Hematopoietic multipotent progenitor cell treated with erythropoietin and hydrocortisone succinate and interleukin-3 and kit ligand, for 4 days (in vitro differentiated cells): Measurements from ENCODE around the gene CAND2.
"Not testable (repeated sequence)": the region's sequence is repeated elsewhere in the genome, so short reads cannot be mapped to it uniquely, and the experiment has no call there.

ENCODE experiments used
- DNase-seq: peaks from one replicate; pipeline ENCODE4 v3.0.0-alpha.2; 2015

Gene CAND2

DNA sequence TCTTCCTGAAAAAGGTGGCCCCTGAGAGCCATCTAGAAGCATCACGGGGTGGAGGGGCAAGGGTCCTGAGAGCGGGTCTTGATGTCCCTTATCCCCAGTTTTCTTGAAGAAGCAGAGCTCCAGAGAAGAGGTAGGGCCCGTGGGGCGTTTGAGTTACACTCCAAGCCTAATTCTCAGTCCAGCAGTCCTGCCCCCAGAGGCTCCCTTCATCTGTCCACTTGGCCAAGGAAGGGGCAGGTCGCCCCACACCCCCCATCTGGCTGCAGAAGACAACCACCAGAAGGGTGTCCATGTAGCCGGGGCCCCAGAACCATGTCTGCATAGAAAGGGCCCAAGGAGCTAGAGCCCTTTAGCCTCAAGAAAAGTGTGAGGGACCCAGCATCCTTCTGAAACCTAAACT lies 70.4 kb downstream of the CAND2 start:
- no peak for DNase-seq

DNA sequence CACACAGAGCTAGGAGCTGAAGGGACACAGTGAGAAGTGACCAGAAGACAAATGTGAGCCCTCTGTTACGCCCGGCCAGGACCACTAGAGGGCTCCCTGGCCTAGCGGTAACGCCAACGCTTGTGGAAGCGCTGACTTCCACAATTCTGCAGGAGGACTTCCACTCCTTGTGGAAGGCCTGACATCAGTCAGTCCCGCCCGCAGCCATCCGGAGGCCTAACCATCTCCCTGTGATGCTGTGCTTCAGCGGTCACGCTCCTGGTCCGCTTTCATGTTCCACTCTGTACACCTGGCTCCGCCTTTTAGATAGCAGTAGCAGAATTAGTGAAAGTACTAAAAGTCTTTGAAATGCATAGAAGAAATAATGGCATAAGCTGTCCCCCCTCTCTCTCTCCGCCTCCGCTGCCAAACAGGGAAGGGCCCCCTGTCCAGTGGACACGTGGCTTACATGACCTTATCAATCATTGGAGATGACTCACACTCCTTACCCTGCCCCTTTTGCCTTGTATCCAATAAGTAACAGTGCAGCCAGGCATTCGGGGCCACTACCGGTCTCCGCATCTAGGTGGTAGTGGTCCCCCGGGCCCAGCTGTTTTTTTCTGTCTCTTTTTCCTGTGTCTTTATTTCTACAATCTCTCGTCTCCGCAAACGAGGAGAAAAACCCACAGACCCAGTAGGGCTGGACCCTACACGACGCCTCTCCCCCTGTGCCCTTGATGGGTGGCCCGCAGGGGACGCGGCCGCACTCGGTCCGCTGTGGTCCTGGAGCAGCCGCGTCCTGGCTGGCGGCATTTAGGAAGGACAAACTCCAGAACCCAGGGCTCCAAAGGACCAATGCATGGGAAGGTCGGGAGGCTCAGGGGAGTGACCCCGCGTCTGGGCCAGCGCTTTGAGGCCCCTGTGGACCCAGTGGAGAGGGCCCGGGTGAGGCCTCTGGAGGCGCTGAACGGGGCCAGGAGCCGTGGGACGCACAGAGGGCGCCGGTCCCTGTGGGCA lies 71.9 kb downstream of the CAND2 start:
- peak; percentile 91 for DNase-seq

DNA sequence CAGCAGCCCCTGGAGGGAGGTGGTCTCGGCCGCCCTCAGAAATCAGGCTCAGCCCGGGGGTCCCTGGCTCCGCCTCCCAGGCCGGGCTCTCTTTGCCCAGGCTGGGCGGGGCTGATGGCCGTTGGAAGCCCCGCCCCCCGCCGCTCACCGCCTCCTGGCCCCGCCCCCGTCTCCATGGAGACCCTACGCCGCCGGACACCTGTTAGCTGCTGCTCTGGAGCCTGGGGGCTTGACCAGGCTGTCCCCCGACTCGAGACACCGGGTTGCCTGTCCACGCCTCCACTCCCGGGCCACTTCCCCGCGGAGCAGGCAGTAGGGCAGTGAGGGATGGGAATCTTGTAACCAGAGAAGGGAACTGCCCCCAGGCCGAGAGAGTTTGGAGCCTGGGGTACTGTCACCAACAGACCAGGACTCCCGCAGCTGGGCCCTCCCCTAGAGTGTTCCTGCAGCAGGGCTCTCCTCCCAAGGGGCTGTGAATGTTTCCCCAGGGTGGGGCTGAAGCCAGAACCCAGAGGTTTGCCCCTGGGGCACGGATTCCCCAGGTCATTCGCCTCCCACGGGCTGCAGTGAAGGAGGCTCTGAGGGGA lies 72.6 kb downstream of the CAND2 start:
- DNase-seq, result peak; percentile 52

DNA sequence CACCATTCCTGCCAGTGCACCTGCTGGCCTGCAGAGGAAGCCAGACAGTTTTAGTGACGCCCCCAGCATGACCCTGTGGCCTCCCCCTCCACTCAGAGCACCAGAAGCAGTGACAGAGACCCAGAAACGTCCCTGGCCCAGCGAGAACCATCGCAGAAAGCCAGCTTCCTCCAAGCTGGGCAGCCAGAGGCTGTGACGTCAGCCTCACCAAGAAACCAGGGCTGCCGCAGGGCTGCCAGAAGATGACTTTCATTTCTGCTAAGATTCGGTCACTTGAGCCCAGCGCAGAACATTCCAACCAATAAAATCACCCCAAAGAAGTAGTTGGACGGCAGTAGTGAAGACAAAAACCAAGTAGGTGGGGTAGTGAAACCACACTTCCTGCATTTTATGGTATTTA lies 74.5 kb downstream of the CAND2 start:
- DNase-seq, result peak; percentile 60

DNA sequence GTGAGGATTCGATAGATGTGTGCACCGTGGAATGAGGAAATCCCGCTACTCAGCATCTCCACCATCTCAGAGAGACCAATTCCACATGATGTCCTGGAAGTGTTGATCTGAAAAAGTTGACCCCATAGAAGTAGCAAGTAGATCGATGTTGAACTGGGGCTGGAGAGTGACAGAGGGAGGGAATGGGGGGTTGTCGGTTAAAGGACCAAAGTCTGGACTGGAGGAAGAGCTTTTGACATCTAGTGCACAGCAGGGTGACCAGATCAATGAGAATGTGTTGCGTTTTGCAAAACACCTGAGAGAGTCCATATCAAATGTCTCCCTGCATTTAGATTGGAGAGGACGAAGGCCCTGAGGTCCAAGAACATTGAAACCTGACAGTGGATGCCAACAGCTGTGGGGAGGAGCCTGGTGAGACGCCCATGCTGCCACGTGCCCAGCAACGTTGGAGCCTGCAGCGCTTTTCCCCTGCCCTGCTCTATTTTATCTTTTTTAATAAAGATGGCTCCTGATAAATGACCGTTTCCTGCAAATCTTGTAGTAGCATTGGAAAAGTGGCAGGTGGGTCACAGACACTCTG lies 75.0 kb downstream of the CAND2 start:
- DNase-seq, result no peak

DNA sequence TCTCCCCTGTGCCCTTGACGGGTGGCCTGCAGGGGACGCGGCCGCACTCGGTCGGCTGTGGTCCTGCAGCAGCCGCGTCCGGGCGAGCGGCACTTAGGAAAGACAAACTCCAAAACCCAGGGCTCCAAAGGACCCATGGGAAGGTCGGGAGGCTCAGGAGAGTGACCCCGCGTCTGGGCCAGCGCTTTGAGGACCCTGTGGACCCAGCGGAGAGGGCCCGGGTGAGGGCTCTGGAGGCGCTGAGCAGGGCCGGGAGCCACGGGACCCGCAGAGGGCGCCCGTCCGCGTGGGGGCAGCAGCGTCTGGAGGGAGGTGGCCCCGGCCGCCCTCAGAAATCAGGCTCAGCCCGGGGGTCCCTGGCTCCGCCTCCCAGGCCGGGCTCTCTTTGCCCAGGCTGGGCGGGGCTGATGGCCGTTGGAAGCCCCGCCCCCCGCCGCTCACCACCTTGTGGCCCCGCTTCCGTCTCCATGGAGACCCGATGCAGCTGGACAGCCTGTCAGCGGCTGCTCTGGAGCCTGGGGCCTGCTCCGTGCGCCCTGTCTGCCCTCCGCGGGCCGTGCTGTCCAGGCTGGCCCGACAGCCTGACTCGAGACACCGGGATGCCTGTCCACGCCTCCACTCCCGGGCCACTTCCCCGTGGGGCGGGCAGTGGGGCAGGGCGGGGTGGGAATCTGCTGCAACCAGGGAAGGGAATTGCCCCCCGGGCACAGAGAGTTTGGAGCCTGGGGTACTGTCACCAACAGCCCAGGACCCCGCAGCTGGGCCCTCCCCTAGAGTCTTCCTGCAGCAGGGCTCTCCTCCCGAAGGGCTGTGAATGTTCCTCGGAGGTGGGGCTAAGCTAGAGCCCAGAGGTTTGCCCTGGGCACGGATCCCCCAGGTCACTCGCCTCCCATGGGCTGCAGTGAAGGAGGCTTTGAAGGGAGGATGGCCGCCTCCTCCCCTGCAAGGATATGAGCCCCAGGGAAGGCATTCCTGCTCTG lies 79.7 kb downstream of the CAND2 start:
- DNase-seq, result peak; percentile 87

DNA sequence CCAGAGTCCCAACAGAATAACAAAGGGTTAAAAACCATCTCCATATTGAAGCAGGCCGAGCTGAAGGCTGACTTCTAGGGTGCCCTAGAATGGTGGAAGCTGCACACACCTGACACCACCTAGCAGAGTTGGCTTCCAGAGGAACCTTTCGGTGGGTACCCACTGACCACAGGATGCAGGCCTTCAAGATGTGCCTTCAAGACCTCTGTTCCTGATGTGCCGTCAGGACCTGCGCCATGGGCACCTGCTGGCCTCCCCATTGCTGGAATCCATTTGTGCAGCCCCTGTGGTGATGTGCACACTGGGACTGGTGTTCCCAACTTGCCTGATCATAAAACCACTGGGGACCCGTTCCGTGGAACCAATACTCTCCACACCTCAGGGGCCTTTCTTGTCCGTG lies 80.6 kb downstream of the CAND2 start:
- DNase-seq, result no peak

DNA sequence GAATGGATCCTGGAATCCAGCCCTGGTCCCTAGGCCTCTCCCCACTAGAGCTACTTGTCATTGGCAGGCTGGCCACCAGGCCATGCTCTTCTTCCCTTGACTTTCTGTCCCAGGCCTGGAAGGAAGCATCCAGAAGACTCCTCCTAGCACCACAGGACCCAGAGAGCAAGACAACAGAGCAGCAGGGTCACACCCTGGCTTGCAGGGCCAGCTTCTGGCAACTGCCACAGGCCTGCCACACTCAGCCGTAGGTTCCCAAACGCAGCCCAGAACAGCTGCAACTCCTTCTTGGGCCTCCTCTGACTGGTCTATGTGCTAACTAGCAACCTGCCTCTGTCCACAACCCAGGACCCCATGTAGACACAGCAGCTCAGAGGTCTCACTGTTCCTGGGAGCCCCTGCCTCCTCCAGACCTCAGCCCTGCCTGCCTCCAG lies 81.7 kb downstream of the CAND2 start:
- DNase-seq, result peak; percentile 58

DNA sequence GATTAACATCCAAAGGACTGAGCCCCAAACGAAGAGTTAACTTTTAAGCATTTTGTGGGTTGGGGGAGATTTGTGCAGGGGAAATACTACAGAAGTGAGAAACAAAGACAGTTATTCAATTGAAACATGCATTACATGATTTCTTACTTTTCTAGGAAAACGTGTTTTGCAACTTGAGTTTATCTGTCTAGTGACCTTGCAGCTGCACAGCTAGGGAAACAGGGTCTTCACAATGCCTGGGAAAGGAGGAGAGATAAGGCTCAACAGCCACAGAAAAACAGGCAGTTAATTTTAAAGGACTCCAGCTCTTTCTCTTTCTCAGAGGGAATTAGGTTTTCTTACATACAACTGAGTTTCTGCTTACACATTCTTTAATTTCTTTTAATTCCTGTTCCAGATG lies 82.3 kb downstream of the CAND2 start:
- peak; percentile 74 for DNase-seq

DNA sequence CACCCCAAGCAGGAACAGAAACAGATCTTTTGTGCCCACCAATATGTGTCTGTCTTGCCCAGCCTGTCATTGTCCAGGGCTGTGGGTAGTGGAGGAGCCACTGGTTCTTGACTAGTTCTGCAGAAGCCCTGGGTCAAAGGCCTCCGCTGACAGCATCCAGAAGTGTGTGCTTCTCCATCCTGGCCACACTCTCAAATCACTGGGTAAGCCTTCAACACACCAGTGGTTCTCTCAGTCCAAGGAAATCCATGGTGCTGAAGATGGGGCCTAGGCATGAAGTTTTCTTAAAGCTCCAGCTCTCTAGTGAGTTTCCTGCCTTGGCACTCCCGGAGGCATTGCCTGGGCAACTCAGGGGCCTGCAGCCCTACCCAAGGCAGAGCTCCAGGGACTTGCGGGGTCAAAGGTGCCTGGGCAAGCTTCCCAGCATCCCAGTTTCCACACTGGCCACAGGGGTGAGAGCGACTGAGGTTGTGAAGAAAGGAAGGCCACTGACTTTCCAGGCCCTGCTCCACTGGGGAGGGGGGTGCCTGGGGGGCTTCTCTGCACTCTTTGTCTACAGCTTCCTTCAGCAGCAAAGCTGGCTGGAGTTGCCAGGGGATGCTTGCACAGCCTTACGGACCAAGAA lies 82.8 kb downstream of the CAND2 start:
- DNase-seq, result peak; percentile 65

DNA sequence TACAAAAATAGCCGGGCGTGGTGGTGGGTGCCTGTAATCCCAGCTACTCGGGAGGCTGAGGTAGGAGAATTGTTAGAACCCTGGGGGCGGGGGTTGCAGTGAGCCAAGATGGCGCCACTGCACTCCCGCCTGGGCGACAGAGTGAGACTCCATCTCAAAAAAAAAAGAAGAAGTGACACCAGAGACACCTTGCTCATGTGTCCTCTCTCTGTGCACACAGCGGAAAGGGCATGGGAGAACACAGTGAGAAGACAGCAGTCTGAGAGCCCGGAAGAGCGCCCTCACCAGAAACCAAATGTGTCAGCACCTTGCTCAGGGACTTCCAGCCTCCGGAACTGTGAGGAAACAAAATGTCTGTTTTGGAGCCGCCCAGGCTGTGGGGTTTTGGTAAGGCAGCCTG lies 85.4 kb downstream of the CAND2 start:
- not testable (repeated sequence) for DNase-seq

DNA sequence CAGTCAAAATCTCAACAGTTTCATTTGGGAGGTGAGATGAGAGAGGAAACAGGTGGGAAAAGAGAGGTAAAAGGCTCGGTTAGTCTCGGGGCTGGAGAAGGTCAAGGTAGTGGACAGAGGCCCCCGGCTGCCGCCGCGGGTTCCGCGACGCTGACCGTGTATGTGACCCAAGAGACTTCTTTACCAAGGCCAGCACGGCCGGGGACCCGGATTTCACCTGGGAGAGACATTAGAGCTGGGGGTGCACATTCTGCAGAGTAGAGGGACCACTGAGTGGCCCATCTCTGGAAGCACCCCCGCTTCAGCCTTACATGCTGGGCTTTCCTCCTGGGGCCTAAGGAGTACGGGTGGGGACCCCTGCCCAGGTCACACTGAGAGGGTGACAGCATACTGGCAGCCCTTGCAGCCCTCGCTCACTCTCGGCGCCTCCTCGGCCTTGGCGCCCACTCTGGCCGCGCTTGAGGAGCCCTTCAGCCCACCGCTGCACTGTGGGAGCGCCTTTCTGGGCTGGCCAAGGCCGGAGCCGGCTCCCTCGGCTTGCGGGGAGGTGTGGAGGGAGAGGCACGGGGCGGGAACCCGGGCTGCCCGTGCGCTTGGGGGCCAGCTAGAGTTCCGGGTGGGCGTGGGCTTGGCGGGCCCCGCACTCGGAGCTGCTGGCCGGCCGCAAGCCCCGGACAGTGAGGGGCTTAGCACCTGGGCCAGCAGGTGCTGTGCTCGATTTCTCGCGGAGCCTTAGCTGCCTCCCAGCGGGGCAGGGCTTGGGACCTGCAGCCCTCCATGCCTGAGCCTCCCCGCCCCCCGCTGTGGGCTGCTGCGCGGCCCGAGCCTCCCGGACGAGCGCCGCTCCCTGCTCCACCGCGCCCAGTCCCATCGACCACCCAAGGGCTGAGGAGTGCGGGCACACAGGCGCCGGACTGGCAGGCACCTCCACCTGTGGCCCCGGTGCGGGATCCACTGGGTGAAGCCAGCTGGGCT lies 86.1 kb downstream of the CAND2 start:
- DNase-seq, result no peak

DNA sequence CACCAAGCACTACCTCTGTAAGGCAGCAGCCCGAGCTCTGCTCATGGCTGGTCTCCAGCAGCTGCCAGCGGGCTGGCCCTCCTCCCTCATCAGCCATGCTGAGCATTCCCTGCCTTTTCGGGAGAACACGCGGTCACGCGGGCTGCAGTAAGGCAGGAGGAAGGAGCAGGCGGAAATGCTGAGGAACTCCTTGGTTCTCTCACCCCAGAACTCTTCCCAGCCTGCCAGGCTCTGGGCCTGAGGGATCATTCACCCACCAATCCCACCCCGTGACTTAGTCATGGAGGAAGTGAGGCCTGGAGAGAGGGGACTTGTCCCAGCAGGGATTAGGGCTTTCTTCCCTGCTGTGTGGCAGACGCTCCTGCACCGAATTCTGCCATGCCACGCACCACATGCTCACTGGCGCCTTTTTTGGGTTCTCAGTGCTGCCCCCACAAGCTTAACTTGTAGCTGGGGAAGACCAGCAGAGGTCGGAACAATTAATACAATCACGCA lies 87.8 kb downstream of the CAND2 start:
- no peak for DNase-seq
